GM18873 (cell line): Measurements from ENCODE around the gene CCNK.

Experiments used
- ATAC-seq: cut with Tn5 transposase; IDR thresholded peaks from one replicate; pipeline ENCODE4 v1.9.1; 2021; ENCODE audit warnings: mild to moderate bottlenecking, moderate library complexity, moderate number of reproducible peaks; ENCODE audit not compliant: unreplicated experiment, low FRiP score

Gene CCNK

GRCh38 chr14:99532310-99532709 lies 51.1 kb downstream of the CCNK start:
- no peak for ATAC-seq

- ATAC-seq, result no peak
These were observed 53.1 kb downstream of the CCNK start for GRCh38 chr14:99534333-99534732.

- no peak for ATAC-seq
These were observed 53.7 kb downstream of the CCNK start for GRCh38 chr14:99534863-99535262.

GRCh38 chr14:99535448-99535847 lies 54.2 kb downstream of the CCNK start:
- ATAC-seq, result no peak

GRCh38 chr14:99535908-99536778 lies 54.9 kb downstream of the CCNK start:
- no peak for ATAC-seq

GRCh38 chr14:99537399-99537798 lies 56.2 kb downstream of the CCNK start:
- no peak for ATAC-seq

- ATAC-seq, result no peak
These were observed 57.1 kb downstream of the CCNK start for GRCh38 chr14:99538275-99538674.

GRCh38 chr14:99538733-99539132 lies 57.5 kb downstream of the CCNK start:
- no peak for ATAC-seq

GRCh38 chr14:99539491-99539890 lies 58.3 kb downstream of the CCNK start:
- no peak for ATAC-seq

GRCh38 chr14:99540196-99541032 lies 59.2 kb downstream of the CCNK start:
- ATAC-seq, result no peak

GRCh38 chr14:99541211-99541610 lies 60.0 kb downstream of the CCNK start:
- no peak for ATAC-seq

GRCh38 chr14:99541677-99542470 lies 60.7 kb downstream of the CCNK start:
- ATAC-seq, result no peak

- ATAC-seq, result no peak
These were observed 61.4 kb downstream of the CCNK start for GRCh38 chr14:99542566-99542965.

GRCh38 chr14:99543370-99543769 lies 62.2 kb downstream of the CCNK start:
- no peak for ATAC-seq

- ATAC-seq, result no peak
These were observed 62.8 kb downstream of the CCNK start for GRCh38 chr14:99543985-99544384.

- ATAC-seq, result no peak
These were observed 63.8 kb downstream of the CCNK start for GRCh38 chr14:99544991-99545390.

- ATAC-seq, result no peak
These were observed 64.4 kb downstream of the CCNK start for GRCh38 chr14:99545586-99545985.

GRCh38 chr14:99546234-99546879 lies 65.1 kb downstream of the CCNK start:
- ATAC-seq, result no peak

GRCh38 chr14:99548255-99548654 lies 67.0 kb downstream of the CCNK start:
- ATAC-seq, result no peak

- no peak for ATAC-seq
These were observed 67.8 kb downstream of the CCNK start for GRCh38 chr14:99548871-99549515.
